GM21576 (cell line): Measurements from ENCODE around the gene DAD1.
"Not testable (repeated sequence)": the region's sequence is repeated elsewhere in the genome, so short reads cannot be mapped to it uniquely, and the experiment has no call there.

Experiments
- ATAC-seq: cut with Tn5 transposase; IDR thresholded peaks from one replicate; pipeline ENCODE4 v1.9.1; 2021; ENCODE audit warnings: mild to moderate bottlenecking, moderate library complexity; ENCODE audit not compliant: unreplicated experiment

DAD1 gene

GRCh38 chr14:22569737-22570131 lies 19.3 kb downstream of the DAD1 start:
- ATAC-seq: no peak

GRCh38 chr14:22569106-22569736 lies 19.8 kb downstream of the DAD1 start:
- ATAC-seq: no peak

DNA sequence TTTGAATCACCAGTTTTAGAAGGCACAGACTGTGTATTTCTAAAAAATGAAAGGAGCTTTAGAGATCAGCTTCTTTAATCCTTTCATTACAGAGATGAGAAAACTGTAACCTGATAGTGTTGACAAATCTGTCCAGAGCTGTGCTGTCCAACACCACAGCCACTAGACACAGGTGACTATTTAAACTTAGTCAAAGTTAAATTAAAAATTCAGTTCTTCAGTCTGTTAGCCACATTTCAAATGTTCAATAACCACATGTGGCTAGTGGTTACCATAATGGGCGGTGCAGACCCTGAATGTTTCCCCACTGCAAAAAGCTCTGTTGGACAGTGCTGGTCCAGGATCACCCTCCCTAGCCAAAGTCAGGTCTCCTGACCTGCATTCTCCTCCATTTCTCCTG lies 21.6 kb downstream of the DAD1 start:
- ATAC-seq: no peak

GRCh38 chr14:22566845-22567244 lies 22.2 kb downstream of the DAD1 start:
- ATAC-seq: no peak

DNA sequence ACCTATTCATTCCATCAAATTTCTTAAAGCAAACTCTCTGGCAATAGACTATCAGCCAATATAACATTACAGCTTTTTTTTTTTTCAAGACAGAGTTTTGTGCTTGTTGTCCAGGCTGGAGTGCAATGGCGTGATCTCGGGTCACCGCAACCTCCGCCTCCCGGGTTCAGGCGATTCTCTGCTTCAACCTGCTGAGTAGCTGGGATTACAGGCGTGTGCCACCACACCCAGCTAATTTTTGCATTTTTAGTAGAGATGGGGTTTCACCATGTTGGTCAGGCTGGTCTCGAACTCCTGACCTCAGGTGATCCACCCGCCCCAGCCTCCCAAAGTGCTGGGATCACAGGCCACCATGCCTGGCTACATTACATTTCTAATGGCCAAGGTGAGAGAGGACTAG lies 22.8 kb downstream of the DAD1 start:
- ATAC-seq: not testable (repeated sequence)

- peak; percentile 36 for ATAC-seq
These were observed 23.6 kb downstream of the DAD1 start for GRCh38 chr14:22565391-22565945.

- ATAC-seq: no peak
These were observed 24.6 kb downstream of the DAD1 start for GRCh38 chr14:22564463-22564862.

- ATAC-seq: no peak
These were observed 25.0 kb downstream of the DAD1 start for GRCh38 chr14:22563987-22564386.

- ATAC-seq: no peak
These were observed 27.1 kb downstream of the DAD1 start for GRCh38 chr14:22561661-22562579.

DNA sequence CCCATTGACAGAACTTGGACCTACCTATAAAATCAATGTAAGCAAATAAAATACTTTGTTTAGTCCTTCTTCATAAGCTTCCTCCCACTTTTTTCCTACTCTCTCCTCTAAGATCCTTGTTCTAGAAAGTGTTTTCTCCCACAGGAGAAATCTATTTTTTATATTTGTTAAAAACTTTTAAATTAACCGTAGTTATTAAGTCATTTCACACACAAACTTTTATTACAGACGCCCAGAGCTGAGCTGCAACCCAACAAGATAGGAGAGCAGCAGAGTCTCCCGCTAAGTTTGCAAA lies 27.7 kb downstream of the DAD1 start:
- no peak for ATAC-seq

DNA sequence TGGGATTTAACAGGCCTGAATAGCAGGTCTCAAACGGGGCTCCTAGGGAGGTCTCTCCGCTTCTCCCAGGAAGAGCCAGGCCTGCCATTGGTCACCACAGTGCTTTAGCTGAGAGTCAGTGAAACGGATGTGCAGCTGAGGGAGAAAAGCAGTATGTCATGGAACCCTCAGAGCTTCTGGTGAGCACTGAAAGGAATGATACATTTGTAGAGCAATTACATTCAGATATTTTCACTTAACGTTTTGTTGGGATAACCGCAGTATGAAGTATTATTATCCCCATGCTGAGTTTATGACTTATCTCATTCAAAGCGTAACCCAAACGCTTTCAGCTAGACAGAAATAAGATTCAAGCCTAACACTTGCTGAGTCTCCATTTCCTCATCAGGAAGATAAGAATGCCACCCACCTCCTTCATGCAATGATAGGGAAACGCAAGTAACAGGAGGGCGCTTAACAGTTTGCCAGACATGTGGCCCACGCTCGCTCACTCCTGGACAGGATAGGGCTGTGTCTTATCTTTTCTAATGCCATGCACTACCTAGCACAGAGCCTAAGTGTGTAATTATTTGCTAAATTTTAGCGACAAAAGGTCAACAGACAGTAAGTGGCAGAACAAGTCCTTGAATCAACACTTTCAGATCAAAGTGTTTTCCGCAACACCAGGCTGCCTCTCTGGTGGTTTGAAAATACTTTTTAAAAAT lies 28.2 kb downstream of the DAD1 start:
- no peak for ATAC-seq

DNA sequence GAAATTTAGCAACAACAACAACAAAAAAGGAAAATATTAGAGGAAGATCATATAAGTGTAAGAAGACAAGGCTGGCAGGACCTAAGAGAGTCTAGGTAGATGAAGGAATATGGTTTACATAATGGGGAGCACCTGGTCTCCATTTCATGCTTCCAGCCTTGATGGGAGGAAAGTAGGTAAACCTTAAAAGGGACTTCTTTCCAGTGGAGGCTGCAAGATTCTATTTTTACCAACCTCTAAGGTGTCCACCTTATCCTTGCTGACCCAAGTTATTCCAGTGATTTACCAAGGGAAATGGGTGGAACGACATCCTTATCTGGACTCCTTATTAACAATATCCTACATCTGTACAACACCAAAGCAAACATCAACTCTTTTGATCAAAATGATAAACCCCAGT lies 30.0 kb downstream of the DAD1 start:
- no peak for ATAC-seq

- ATAC-seq: no peak
These were observed 30.7 kb downstream of the DAD1 start for GRCh38 chr14:22558221-22558913.

- no peak for ATAC-seq
These were observed 31.2 kb downstream of the DAD1 start for GRCh38 chr14:22557846-22558220.

DNA sequence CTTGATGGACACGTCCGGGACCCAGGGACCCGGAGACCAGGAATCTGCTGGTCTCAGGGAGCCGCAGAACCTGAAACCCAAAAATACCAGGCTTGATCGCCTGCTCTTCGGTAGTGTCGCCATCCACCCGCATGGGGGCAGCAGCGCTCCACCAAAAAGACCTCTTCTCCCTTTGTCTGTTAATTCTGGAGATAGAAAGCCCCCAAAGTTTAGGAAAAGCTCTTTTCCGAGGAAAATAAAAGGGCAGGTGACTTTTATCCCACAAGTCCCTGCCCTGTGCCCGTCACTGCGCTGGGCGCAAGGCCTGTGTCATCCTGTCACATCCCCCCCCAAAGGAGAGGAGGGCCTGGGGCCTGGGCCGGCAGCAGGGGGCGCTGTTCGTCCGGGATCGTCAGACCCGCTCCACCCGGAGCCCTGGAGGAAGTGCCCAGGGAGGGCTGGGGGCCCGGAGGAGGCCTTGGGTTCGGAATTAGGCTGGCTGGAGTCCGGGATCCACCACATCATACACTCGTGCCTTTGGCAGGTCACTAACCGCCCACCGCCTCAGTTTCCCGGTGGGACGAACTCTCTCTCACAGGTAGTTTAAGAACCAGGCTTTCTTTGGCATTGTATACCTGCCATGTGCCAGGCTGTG lies 31.9 kb downstream of the DAD1 start:
- ATAC-seq: peak; percentile 31

- peak; percentile 64 for ATAC-seq
These were observed 32.7 kb downstream of the DAD1 start for GRCh38 chr14:22556021-22556989.

- ATAC-seq: peak; percentile 1
These were observed 33.5 kb downstream of the DAD1 start for GRCh38 chr14:22555384-22556011.

GRCh38 chr14:22554498-22555383 lies 34.3 kb downstream of the DAD1 start:
- no peak for ATAC-seq
